Measurements from ENCODE around the gene TRIM40. TPM values are rescaled to one million over a fixed set of nuclear protein-coding genes. Genes with fewer than 3 reads are reported as not detected.
"Not testable (repeated sequence)": the region's sequence is repeated elsewhere in the genome, so short reads cannot be mapped to it uniquely, and the experiment has no call there.

Gene TRIM40
- total RNA-seq, 2 donors from 2014 or later = not detected

GRCh38 chr6:30113841-30114240 lies 22.1 kb upstream of the TRIM40 start:
- H3K27ac ChIP-seq = no peak overlapping the region
- peaks cover 3% of the 10 kb centered on the region for H3K27me3 ChIP-seq (replicated peaks; ENCODE audit: insufficient read depth)
- 27% methylated on average over 1 of the region's 1 CpG for WGBS
- TF ChIP-seq CTCF (IDR thresholded peaks at IDR 0.05) (no peak), POLR2A (IDR thresholded peaks at IDR 0.05) (no peak), POLR2AphosphoS5 (IDR thresholded peaks at IDR 0.05) (no peak)
- H3K36me3 ChIP-seq = no peaks in the 10 kb centered on the region
- DNase-seq (ENCODE audit: low spot score) = no peak
- no peaks in the 10 kb centered on the region for H3K9me3 ChIP-seq
- intact Hi-C loops (cut with DNase I) = no loop called here
- no peaks in the 10 kb centered on the region for H3K4me1 ChIP-seq (replicated peaks)
- H3K4me3 ChIP-seq = no peak overlapping the region

- Histone ChIP-seq H3K9me3 (no peaks in the 10 kb centered on the region), H3K4me1 (replicated peaks) (no peaks in the 10 kb centered on the region), H3K27me3 (replicated peaks; ENCODE audit: insufficient read depth) (peaks cover 3% of the 10 kb centered on the region), H3K36me3 (no peaks in the 10 kb centered on the region), H3K27ac (no peak overlapping the region), H3K4me3 (no peak overlapping the region)
- intact Hi-C loops (cut with DNase I) = no loop called here
- 79% methylated on average over 6 of the region's 6 CpGs for WGBS
- DNase-seq (ENCODE audit: low spot score) = no peak
- no peak for TF ChIP-seq POLR2A (IDR thresholded peaks at IDR 0.05)
- TF ChIP-seq POLR2AphosphoS5 (IDR thresholded peaks at IDR 0.05) = no peak
- TF ChIP-seq CTCF (IDR thresholded peaks at IDR 0.05) = peak in 1 of 4 experiments; percentile 16
These were observed 19.2 kb upstream of the TRIM40 start for GRCh38 chr6:30116724-30117123.

- H3K27ac ChIP-seq; intact Hi-C loops (cut with DNase I); H3K27me3 ChIP-seq (replicated peaks; ENCODE audit: insufficient read depth); H3K9me3 ChIP-seq; H3K36me3 ChIP-seq; DNase-seq (ENCODE audit: low spot score); H3K4me1 ChIP-seq (replicated peaks); H3K4me3 ChIP-seq: not testable (repeated sequence)
- WGBS = 93% methylated on average over 5 of the region's 5 CpGs
These were observed 17.2 kb upstream of the TRIM40 start for GRCh38 chr6:30118691-30119090.

- 84% methylated on average over 10 of the region's 10 CpGs for whole genome bisulfite sequencing
- DNase-seq (ENCODE audit: low spot score) = no peak
- Histone ChIP-seq H3K4me1 (replicated peaks) (no peaks in the 10 kb centered on the region), H3K9me3 (no peaks in the 10 kb centered on the region), H3K27me3 (replicated peaks; ENCODE audit: insufficient read depth) (no peaks in the 10 kb centered on the region), H3K4me3 (no peak overlapping the region), H3K36me3 (no peaks in the 10 kb centered on the region), H3K27ac (no peak overlapping the region)
- TF ChIP-seq CTCF (IDR thresholded peaks at IDR 0.05) (no peak), POLR2AphosphoS5 (IDR thresholded peaks at IDR 0.05) (no peak), POLR2A (IDR thresholded peaks at IDR 0.05) (no peak)
- intact Hi-C loops (cut with DNase I) = no loop called here
These were observed 14.2 kb upstream of the TRIM40 start for GRCh38 chr6:30121446-30122366.

- no peak overlapping the region for H3K4me3 ChIP-seq
- no peak overlapping the region for H3K27ac ChIP-seq
- TF ChIP-seq POLR2A (IDR thresholded peaks at IDR 0.05) (no peak), POLR2AphosphoS5 (IDR thresholded peaks at IDR 0.05) (no peak)
- H3K36me3 ChIP-seq = no peaks in the 10 kb centered on the region
- no peaks in the 10 kb centered on the region for H3K4me1 ChIP-seq (replicated peaks)
- H3K27me3 ChIP-seq (replicated peaks; ENCODE audit: insufficient read depth) = peaks cover 1% of the 10 kb centered on the region
- 21% methylated on average over 2 of the region's 2 CpGs for WGBS
- H3K9me3 ChIP-seq = no peaks in the 10 kb centered on the region
- DNase-seq (ENCODE audit: low spot score) = no peak
- intact Hi-C loops (cut with DNase I) = no loop called here
These were observed 13.4 kb upstream of the TRIM40 start for GRCh38 chr6:30122515-30122914.
